AG04450 (cell line): ENCODE results near the gene CAMK2D. TPM values are rescaled to one million over a fixed set of nuclear protein-coding genes. Genes with fewer than 3 reads are reported as not detected.

Experiments
- CTCF ChIA-PET: fragments of 300-600, 350-600 bp; formaldehyde crosslinking; extraction: SDS; loops from one replicate; lab custom pipeline; 2022; ENCODE audit warnings: antibody characterized with exemption, inconsistent platforms; lab: Charles Lee
- POLR2A ChIA-PET: fragments of 350-600 bp; formaldehyde crosslinking; extraction: SDS; loops from one replicate; lab custom pipeline; 2021; ENCODE audit warnings: antibody characterized with exemption, inconsistent platforms; lab: Yijun Ruan, JAX
- DNase-seq: peaks from one replicate; pipeline ENCODE4 v3.0.0-alpha.2; 2011; ENCODE audit warnings: low read depth, low spot score
- H3K27ac ChIP-seq: one replicate; pipeline ENCODE4 v1.5.1; 2012; ENCODE audit warnings: low read depth, low read length, control low read depth
- H3K27me3 ChIP-seq: one replicate; pipeline ENCODE4 v1.6.0; 2012; ENCODE audit warnings: low read length; ENCODE audit not compliant: control insufficient read depth, insufficient read depth
- H3K4me3 ChIP-seq: 2 replicates; pipeline ENCODE4 v1.5.1; 2011; ENCODE audit warnings: mild to moderate bottlenecking, low read depth, low read length, control low read depth
- H3K9me3 ChIP-seq: 2 replicates; pipeline ENCODE4 v1.5.1; 2012; ENCODE audit warnings: low read length; ENCODE audit not compliant: control insufficient read depth, insufficient read depth
- polyA plus RNA-seq: library from polyadenylated mRNA; depleted of rRNA; stranded (reverse); fragments of >200 nt; gene quantifications from 2 replicates; pipeline ENCODE4 v1.2.3, GENCODE V29; 2011
- TF ChIP-seq, protein P1 (sequence below): IDR thresholded peaks from 2 replicates; pipeline ENCODE4 v1.5.1; 2011; ENCODE audit warnings: low read depth, low read length, control low read depth, inconsistent platforms

Gene CAMK2D
- polyA plus RNA-seq, 1 experiment = 105 TPM

DNA sequence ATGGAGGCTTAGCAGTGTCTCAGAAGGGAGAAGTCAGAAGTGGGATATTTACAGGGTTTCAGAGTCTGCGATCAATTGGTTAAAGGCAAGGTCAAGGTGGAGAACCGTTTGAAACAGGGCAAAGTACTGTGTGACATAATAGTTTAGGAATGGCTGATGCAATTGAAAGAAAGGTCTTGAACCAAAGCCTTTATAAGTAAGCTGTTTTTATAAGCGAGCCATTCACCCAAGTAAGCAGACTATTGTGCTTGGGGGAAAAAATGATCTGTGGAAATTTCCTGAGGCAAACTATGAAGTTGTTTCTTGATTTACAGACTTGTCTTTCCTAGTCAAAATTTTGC is 327.3 kb downstream of the CAMK2D start:
- ChIA-PET CTCF (no interaction called here), POLR2A (no interaction called here)
- Histone ChIP-seq H3K27me3 (no peaks in the 10 kb centered on the region), H3K27ac (no peak overlapping the region), H3K9me3 (no peaks in the 10 kb centered on the region), H3K4me3 (no peak overlapping the region)
- DNase-seq = no peak
- TF ChIP-seq, protein P1, sequence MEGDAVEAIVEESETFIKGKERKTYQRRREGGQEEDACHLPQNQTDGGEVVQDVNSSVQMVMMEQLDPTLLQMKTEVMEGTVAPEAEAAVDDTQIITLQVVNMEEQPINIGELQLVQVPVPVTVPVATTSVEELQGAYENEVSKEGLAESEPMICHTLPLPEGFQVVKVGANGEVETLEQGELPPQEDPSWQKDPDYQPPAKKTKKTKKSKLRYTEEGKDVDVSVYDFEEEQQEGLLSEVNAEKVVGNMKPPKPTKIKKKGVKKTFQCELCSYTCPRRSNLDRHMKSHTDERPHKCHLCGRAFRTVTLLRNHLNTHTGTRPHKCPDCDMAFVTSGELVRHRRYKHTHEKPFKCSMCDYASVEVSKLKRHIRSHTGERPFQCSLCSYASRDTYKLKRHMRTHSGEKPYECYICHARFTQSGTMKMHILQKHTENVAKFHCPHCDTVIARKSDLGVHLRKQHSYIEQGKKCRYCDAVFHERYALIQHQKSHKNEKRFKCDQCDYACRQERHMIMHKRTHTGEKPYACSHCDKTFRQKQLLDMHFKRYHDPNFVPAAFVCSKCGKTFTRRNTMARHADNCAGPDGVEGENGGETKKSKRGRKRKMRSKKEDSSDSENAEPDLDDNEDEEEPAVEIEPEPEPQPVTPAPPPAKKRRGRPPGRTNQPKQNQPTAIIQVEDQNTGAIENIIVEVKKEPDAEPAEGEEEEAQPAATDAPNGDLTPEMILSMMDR = no peak

DNA sequence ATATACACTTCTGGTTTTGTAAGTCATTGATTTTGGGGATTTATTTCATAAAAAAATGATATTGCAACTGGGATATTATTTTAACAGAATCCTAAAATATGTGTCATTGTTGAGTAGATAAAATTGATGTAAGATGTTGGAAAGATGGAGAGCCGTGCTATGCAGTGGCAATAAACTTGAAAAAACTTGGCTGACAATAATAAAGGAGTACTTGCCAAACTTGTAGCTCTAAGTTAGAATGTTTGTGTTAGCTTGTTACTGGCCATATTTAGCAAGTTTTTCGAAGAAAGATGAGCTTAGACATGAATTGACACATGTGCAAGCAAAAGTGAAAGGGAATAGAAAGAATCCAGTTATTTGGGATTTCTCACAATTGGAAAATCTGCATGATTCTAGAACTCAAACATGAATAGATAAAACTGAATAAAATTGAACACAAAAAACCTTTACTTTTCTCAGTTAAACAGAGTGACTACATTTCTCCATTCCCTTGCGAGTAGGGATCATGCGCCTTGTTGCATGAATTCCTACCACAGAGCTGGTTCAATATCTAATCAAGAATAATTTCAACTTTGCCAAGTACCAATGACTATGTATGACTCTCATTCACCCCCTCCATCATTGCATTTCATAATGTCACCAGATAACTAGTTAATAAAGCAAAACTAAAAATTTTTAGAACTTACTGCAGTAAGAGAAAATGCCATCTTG is 327.8 kb downstream of the CAMK2D start:
- Histone ChIP-seq H3K4me3 (no peak overlapping the region), H3K27me3 (no peaks in the 10 kb centered on the region), H3K9me3 (no peaks in the 10 kb centered on the region), H3K27ac (no peak overlapping the region)
- CTCF ChIA-PET = no interaction called here
- DNase-seq = no peak
- POLR2A ChIA-PET = no interaction called here
- TF ChIP-seq, protein P1 = no peak

DNA sequence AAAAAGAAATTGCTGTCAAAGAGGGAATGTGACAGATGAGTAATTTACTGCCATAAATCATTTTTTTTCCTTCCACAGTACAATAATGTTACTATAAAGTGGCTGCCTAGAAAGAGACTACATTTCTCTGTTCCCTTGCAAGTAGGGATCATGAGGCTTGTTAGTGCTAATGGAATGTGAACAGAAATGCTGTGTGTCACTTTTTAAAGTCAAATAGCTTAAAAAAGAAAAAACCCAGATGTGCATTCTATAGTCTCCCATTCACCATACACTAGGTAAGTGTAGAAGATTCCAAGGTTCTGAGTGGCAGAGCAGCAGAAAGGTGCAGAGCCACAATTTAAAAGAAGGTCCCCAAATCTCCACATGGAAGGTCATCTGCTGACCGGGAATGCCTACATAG is 328.4 kb downstream of the CAMK2D start:
- no peak overlapping the region for H3K4me3 ChIP-seq
- no peaks in the 10 kb centered on the region for H3K9me3 ChIP-seq
- no peaks in the 10 kb centered on the region for H3K27me3 ChIP-seq
- POLR2A ChIA-PET = no interaction called here
- H3K27ac ChIP-seq = no peak overlapping the region
- DNase-seq = no peak
- TF ChIP-seq, protein P1 = no peak
- CTCF ChIA-PET = no interaction called here

DNA sequence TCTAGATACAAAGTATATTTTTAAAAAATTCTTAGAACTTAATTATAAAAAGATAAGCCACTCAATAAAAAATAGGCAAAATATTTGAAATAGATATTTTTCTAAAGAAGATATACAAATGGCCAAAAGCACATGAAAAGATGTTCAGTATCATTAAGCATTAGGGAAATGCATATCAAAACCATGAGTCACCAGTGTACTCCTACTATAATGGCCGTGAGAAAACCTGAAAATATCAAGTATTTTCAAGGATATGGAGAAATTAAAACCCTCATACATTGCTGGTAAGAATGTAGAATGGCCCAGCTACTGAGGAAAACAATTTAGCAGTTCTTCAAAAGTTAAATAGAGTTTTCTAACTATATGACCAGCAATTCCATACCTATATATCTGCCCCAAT is 337.9 kb downstream of the CAMK2D start:
- DNase-seq = no peak
- H3K27me3 ChIP-seq = no peaks in the 10 kb centered on the region
- ChIA-PET CTCF (no interaction called here), POLR2A (no interaction called here)
- H3K27ac ChIP-seq = no peak overlapping the region
- TF ChIP-seq, protein P1 = no peak
- no peaks in the 10 kb centered on the region for H3K9me3 ChIP-seq
- H3K4me3 ChIP-seq = no peak overlapping the region

DNA sequence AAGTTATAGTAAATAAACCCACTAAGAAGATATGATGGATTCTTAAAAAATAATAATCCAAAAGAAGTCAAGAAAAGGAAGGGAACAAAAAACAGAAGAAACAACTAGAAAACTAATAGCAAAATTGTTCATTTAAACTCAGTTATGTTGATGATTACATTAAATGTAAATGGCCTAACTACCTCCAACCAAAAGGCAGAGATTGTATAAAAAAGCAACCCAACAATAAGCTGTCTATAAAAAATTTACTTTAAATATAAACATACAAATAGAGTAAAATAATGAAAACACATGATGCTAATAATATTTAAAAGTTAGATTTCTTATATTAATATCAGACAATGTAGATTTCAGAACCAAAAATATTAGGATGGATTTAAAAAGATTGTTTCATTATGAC is 340.6 kb downstream of the CAMK2D start:
- no peak for DNase-seq
- H3K27me3 ChIP-seq = no peaks in the 10 kb centered on the region
- no peak overlapping the region for H3K4me3 ChIP-seq
- ChIA-PET CTCF (no interaction called here), POLR2A (no interaction called here)
- H3K9me3 ChIP-seq = no peaks in the 10 kb centered on the region
- TF ChIP-seq, protein P1 = no peak
- no peak overlapping the region for H3K27ac ChIP-seq
